ENCODE measurements around the gene TCF19.

The TCF19 gene

DNA sequence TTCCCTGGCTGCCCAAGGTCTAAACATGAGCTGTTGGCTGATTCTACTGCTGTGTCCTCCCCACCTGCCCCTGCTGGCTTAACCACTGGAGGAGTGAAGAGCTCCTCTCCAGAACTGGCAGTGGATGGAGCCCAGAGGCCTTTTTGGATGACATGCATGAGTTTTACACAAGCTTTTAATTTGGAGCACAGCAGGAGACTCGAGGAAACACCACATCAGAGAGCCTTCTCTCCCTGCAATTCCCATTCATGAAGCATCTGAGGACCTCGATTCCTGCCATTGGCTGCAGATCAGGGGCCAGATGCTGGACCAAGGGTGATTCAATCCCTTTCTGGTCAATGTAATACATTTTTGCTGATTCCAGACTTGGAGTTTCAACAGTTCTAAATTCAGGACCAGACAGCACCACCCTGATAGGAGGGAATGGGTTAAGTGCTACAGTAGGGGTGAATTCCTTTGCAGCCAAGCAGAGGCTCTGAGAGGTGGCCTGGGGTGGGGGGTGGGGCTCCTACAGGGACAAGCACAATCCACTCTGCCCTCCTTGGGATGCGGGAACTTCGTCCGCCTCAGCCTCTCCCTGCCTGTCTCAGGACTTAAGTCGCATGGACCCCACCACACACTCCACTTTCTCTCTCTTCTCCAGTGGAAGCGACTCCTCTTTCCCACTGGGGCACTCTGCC is 44.4 kb upstream of the TCF19 start (continued):
- TF ChIP-seq ZNF335 (tag by site-specific recombination; conservative IDR thresholded peaks at IDR 0.05) (0 out of 2 replicates have a peak, but pooled peaks have one; percentile 77), SALL2 (tag by site-specific recombination; IDR thresholded peaks at IDR 0.05; ENCODE audit: borderline replicate concordance) (no peak), ZNF571 (tag by site-specific recombination; IDR thresholded peaks at IDR 0.05) (no peak), ZBTB17 (tag by site-specific recombination; IDR thresholded peaks at IDR 0.05) (no peak), HOXA7 (CRISPR knock-in tag; IDR thresholded peaks at IDR 0.05; ENCODE audit: borderline replicate concordance) (no peak), ZNF274 (IDR thresholded peaks at IDR 0.05; ENCODE audit: low read length) (no peak), ZNF274 (tag by site-specific recombination; IDR thresholded peaks at IDR 0.05; ENCODE audit: borderline replicate concordance) (no peak), TRIM28 (IDR thresholded peaks at IDR 0.05; ENCODE audit: borderline replicate concordance, low read length) (no peak), OVOL3 (tag by site-specific recombination; IDR thresholded peaks at IDR 0.05) (no peak), ZFP69B (tag by site-specific recombination; IDR thresholded peaks at IDR 0.05) (peak; percentile 47), ZNF548 (tag by site-specific recombination; IDR thresholded peaks at IDR 0.05) (no peak), MYNN (tag by site-specific recombination; IDR thresholded peaks at IDR 0.05; ENCODE audit: borderline replicate concordance) (peak; percentile 90), ZXDB (tag by site-specific recombination; IDR thresholded peaks at IDR 0.05) (no peak), FEZF1 (tag by site-specific recombination; IDR thresholded peaks at IDR 0.05) (peak; percentile 41; the same call in 1 of the 2 replicates), ZNF610 (tag by site-specific recombination; IDR thresholded peaks at IDR 0.05; ENCODE audit: borderline replicate concordance) (no peak), ZNF202 (tag by site-specific recombination; IDR thresholded peaks at IDR 0.05; ENCODE audit: borderline replicate concordance) (no peak), ZNF341 (tag by site-specific recombination; IDR thresholded peaks at IDR 0.05; ENCODE audit: low read depth) (peak; percentile 59), ZNF626 (tag by site-specific recombination; IDR thresholded peaks at IDR 0.05) (no peak), HOXC10 (CRISPR knock-in tag; IDR thresholded peaks at IDR 0.05) (no peak), GFI1B (tag by site-specific recombination; IDR thresholded peaks at IDR 0.05) (no peak), ZNF510 (tag by site-specific recombination; IDR thresholded peaks at IDR 0.05; ENCODE audit: insufficient replicate concordance) (no peak), ZNF791 (tag by site-specific recombination; IDR thresholded peaks at IDR 0.05) (no peak), YY1 (tag by site-specific recombination; IDR thresholded peaks at IDR 0.05) (no peak), BCL11A (tag by site-specific recombination; IDR thresholded peaks at IDR 0.05; ENCODE audit: low read depth) (no peak), GLIS2 (tag by site-specific recombination; IDR thresholded peaks at IDR 0.05) (no peak), ZNF785 (tag by site-specific recombination; IDR thresholded peaks at IDR 0.05) (no peak), ZNF837 (tag by site-specific recombination; IDR thresholded peaks at IDR 0.05) (no peak)
- TF ChIP-seq, protein P1, sequence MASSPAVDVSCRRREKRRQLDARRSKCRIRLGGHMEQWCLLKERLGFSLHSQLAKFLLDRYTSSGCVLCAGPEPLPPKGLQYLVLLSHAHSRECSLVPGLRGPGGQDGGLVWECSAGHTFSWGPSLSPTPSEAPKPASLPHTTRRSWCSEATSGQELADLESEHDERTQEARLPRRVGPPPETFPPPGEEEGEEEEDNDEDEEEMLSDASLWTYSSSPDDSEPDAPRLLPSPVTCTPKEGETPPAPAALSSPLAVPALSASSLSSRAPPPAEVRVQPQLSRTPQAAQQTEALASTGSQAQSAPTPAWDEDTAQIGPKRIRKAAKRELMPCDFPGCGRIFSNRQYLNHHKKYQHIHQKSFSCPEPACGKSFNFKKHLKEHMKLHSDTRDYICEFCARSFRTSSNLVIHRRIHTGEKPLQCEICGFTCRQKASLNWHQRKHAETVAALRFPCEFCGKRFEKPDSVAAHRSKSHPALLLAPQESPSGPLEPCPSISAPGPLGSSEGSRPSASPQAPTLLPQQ (tag by site-specific recombination; IDR thresholded peaks at IDR 0.05): no peak; the same call in 1 of the 2 replicates
- TF ChIP-seq, protein P2, sequence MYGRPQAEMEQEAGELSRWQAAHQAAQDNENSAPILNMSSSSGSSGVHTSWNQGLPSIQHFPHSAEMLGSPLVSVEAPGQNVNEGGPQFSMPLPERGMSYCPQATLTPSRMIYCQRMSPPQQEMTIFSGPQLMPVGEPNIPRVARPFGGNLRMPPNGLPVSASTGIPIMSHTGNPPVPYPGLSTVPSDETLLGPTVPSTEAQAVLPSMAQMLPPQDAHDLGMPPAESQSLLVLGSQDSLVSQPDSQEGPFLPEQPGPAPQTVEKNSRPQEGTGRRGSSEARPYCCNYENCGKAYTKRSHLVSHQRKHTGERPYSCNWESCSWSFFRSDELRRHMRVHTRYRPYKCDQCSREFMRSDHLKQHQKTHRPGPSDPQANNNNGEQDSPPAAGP (tag by site-specific recombination; IDR thresholded peaks at IDR 0.05): 0 out of 2 replicates have a peak, but pooled peaks have one; percentile 50
- TF ChIP-seq, protein P3, sequence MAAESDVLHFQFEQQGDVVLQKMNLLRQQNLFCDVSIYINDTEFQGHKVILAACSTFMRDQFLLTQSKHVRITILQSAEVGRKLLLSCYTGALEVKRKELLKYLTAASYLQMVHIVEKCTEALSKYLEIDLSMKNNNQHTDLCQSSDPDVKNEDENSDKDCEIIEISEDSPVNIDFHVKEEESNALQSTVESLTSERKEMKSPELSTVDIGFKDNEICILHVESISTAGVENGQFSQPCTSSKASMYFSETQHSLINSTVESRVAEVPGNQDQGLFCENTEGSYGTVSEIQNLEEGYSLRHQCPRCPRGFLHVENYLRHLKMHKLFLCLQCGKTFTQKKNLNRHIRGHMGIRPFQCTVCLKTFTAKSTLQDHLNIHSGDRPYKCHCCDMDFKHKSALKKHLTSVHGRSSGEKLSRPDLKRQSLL (tag by site-specific recombination; IDR thresholded peaks at IDR 0.05): no peak
